Spleen (tissue), 7 donors: ENCODE data around the gene TMPO.

ENCODE experiments used
- POLR2AphosphoS5 ChIP-seq, 3 donors: sonication (generic); formaldehyde crosslinking; IDR thresholded peaks; one replicate each; pipeline ENCODE4 v1.5.1; 2017; ENCODE audit warnings: antibody characterized with exemption in 3 of 3
- TF ChIP-seq, protein P1 (sequence below), 11 experiments: fragments of 200-600 bp in 7 of 11; fragments of 450-650 bp in 4 of 11; sonication (generic) in 4 of 11; IDR thresholded peaks in 8 of 11; conservative IDR thresholded peaks in 3 of 11; 1 replicate in 7 of 11; 2 replicates in 4 of 11; pipeline versions ENCODE4 v1.4.0 to v1.8.0; 2016 to 2021; ENCODE audit warnings: antibody characterized with exemption in 11 of 11, inconsistent platforms in 4 of 11, mild to moderate bottlenecking in 1 of 11
- donor health status: DM: no; HTN: no; CAD: no; lungs with moderate emphysema.
- donor health status: DM: no; HTN: no; CAD: no.
- donor health status: DM: no; HTN: no; CAD: no.

DNA sequence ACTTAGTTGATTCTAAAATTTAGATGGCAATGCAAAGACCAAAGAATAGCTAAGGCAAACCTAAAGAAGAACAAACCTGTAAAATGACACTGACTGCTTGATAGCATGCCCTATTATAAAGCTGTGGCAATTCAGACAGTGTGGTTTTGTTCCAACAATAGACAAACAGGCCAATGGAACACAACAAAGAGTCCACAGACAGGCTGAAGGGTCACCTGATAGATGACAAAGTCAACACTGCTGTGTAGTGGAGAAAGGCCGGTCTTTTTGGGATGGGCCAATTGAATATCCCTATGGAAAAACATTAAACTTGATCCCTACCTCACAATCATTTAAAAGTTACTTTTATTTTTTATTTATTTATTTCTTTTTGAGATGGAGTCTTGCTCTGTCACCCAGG is 44.3 kb downstream of the TMPO start:
- TF ChIP-seq, protein P1, sequence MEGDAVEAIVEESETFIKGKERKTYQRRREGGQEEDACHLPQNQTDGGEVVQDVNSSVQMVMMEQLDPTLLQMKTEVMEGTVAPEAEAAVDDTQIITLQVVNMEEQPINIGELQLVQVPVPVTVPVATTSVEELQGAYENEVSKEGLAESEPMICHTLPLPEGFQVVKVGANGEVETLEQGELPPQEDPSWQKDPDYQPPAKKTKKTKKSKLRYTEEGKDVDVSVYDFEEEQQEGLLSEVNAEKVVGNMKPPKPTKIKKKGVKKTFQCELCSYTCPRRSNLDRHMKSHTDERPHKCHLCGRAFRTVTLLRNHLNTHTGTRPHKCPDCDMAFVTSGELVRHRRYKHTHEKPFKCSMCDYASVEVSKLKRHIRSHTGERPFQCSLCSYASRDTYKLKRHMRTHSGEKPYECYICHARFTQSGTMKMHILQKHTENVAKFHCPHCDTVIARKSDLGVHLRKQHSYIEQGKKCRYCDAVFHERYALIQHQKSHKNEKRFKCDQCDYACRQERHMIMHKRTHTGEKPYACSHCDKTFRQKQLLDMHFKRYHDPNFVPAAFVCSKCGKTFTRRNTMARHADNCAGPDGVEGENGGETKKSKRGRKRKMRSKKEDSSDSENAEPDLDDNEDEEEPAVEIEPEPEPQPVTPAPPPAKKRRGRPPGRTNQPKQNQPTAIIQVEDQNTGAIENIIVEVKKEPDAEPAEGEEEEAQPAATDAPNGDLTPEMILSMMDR (IDR thresholded peaks at IDR 0.05 in 8 of 11, conservative IDR thresholded peaks at IDR 0.05 in 3 of 11) = no peak
- TF ChIP-seq POLR2AphosphoS5 (IDR thresholded peaks at IDR 0.05) = no peak
